Karpas-422 (cell line): ENCODE data around the gene GPX7. TPM values are rescaled to one million over a fixed set of nuclear protein-coding genes. Genes with fewer than 3 reads are reported as not detected.

Experiments used
- DNase-seq: peaks from one replicate; pipeline ENCODE4 v3.0.0-alpha.2; 2015
- H2AFZ ChIP-seq: fragments of 200-600 bp; sonication (generic); 2 replicates; pipeline ENCODE4 v1.6.1; 2014; ENCODE audit warnings: antibody characterized with exemption, low read length, mixed read lengths
- H3K27ac ChIP-seq: fragments of 200-600 bp; sonication (generic); 2 replicates; pipeline ENCODE4 v1.5.1; 2014; ENCODE audit warnings: mild to moderate bottlenecking, low read length, moderate library complexity
- H3K27me3 ChIP-seq: fragments of 200-600 bp; sonication (generic); 2 replicates; pipeline ENCODE4 v1.6.1; 2014; ENCODE audit warnings: low read length, mixed read lengths
- H3K36me3 ChIP-seq: fragments of 200-600 bp; sonication (generic); 2 replicates; pipeline ENCODE4 v1.6.1; 2014; ENCODE audit warnings: low read length, mixed read lengths; ENCODE audit not compliant: insufficient read depth
- H3K4me1 ChIP-seq: fragments of 200-600 bp; sonication (generic); 2 replicates; pipeline ENCODE4 v1.6.1; 2014; ENCODE audit warnings: mild to moderate bottlenecking, low read length, mixed read lengths
- H3K4me2 ChIP-seq: fragments of 200-600 bp; sonication (generic); 2 replicates; pipeline ENCODE4 v1.6.1; 2014; ENCODE audit warnings: low read length, low read depth, mild to moderate bottlenecking; ENCODE audit not compliant: poor library complexity, severe bottlenecking
- H3K4me3 ChIP-seq: fragments of 200-600 bp; sonication (generic); 2 replicates; pipeline ENCODE4 v1.5.1; 2014; ENCODE audit warnings: mild to moderate bottlenecking, antibody characterized with exemption, low read length, mixed read lengths
- H3K79me2 ChIP-seq: fragments of 200-600 bp; sonication (generic); 2 replicates; pipeline ENCODE4 v1.6.1; 2014; ENCODE audit warnings: mild to moderate bottlenecking, low read length, mixed read lengths
- H3K9ac ChIP-seq: fragments of 200-600 bp; sonication (generic); 2 replicates; pipeline ENCODE4 v1.6.0; 2014; ENCODE audit warnings: low read length
- H3K9me2 ChIP-seq: fragments of 200-600 bp; sonication (generic), shearing (Covaris generic); replicated peaks from 2 replicates; pipeline ENCODE4 v1.6.0; 2014; ENCODE audit warnings: mild to moderate bottlenecking, low read length, moderate library complexity; ENCODE audit not compliant: insufficient read depth
- H3K9me3 ChIP-seq: fragments of 300-700, 200-600 bp; sonication (generic); 2 replicates; pipeline ENCODE4 v1.6.1; 2014; ENCODE audit warnings: low read length, mixed read lengths
- H4K20me1 ChIP-seq: fragments of 200-600 bp; sonication (generic); 2 replicates; pipeline ENCODE4 v1.6.1; 2014; ENCODE audit warnings: mild to moderate bottlenecking, antibody characterized with exemption, low read length, low read depth; ENCODE audit not compliant: insufficient read depth
- total RNA-seq: library from RNA; depleted of rRNA; stranded (reverse); fragments of >200 nt; shearing (Covaris generic); gene quantifications from 2 replicates; pipeline ENCODE4 v1.2.3, GENCODE V29; 2014; ENCODE audit warnings: low replicate concordance

Gene GPX7
- total RNA-seq, 1 experiment from 2014 or later, result 90.5 TPM

DNA sequence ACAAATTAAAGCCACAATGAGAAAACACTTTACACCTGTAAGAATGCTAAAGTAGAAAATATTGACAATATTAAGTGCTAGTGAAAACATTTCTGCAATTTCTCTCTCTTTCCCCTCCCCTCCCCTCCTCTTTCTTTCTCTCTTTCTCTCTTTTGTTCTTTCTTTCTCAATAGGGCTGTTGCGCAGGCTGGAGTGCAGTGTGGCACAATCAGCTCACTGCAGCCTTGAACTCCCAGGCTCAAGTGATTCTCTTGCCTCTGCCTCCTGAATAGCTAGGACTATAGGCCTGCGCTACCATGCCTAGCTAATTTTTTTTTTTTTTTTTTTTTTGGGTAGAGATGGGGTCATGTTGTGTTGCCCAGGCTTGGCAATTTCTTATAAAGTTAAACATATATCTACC is 24.9 kb downstream of the GPX7 start:
- Histone ChIP-seq H3K27me3 (no peaks in the 10 kb centered on the region), H3K79me2 (no peaks in the 10 kb centered on the region), H2AFZ (no peak overlapping the region), H3K4me2 (no peak overlapping the region), H3K9me2 (no peaks in the 10 kb centered on the region), H3K27ac (no peak overlapping the region), H3K4me1 (no peaks in the 10 kb centered on the region), H3K9ac (no peak overlapping the region), H3K36me3 (no peaks in the 10 kb centered on the region), H3K9me3 (no peaks in the 10 kb centered on the region), H3K4me3 (no peak overlapping the region), H4K20me1 (no peaks in the 10 kb centered on the region)
- no peak for DNase-seq

DNA sequence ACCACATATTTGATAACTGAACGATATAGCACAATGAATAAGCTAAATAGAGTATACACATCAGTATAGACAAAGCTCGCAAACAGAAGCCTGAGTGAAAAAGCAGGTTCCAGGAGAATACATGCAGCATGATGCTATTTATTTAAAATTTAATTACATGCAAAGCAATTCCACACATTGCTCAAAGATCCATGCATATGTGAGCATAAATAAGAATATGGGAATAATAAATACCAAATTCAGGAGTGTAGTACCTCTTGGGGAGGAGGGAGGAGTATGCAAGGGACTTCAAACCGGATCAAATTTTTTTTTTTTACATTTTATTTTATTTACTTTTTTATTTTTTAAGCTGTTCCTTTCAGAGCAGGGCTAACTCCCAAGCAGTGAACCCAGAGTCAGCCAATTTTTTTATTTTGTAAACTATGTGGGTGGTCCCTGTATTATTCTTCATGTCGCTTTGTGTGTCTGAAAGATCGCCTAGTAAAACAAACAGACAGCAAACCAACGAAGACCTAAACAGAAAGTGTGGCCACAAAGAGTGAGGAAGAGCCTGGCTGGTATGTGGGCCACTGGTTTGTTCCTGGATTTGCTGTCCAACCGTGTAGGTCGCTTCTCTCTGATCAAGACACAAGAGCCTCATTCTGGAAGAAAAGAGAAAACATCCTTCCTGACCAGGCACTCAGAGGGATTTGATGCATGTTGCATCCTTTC is 26.6 kb downstream of the GPX7 start:
- H3K27me3 ChIP-seq, result no peaks in the 10 kb centered on the region
- no peak overlapping the region for H3K9ac ChIP-seq
- no peak overlapping the region for H3K4me2 ChIP-seq
- peaks cover 3% of the 10 kb centered on the region for H3K4me1 ChIP-seq
- no peaks in the 10 kb centered on the region for H3K36me3 ChIP-seq
- no peaks in the 10 kb centered on the region for H3K9me3 ChIP-seq
- H3K27ac ChIP-seq, result no peak overlapping the region
- no peak for DNase-seq
- no peak overlapping the region for H3K4me3 ChIP-seq
- H4K20me1 ChIP-seq, result no peaks in the 10 kb centered on the region
- no peaks in the 10 kb centered on the region for H3K9me2 ChIP-seq
- no peak overlapping the region for H2AFZ ChIP-seq
- H3K79me2 ChIP-seq, result no peaks in the 10 kb centered on the region

DNA sequence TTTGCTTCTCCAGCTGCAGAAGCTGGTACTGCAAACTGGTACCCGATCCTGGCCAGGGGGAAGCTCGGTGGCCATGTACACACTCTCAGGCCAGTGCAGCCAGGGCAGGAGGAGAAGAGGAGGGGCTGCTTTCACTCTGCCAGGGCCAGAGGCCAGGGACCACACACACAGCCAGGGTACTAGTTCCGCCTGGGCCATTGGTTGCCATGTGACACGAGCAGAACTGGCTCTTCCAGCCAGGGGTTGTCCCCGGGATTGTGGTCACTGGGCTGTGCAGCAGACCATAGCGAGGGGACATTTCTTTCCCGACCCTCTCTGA is 27.1 kb downstream of the GPX7 start:
- Histone ChIP-seq H3K4me1 (peaks cover 3% of the 10 kb centered on the region), H3K27ac (no peak overlapping the region), H3K9me2 (no peaks in the 10 kb centered on the region), H3K36me3 (no peaks in the 10 kb centered on the region), H3K4me2 (no peak overlapping the region), H4K20me1 (no peaks in the 10 kb centered on the region), H3K27me3 (no peaks in the 10 kb centered on the region), H2AFZ (no peak overlapping the region), H3K79me2 (no peaks in the 10 kb centered on the region), H3K9ac (no peak overlapping the region), H3K4me3 (no peak overlapping the region), H3K9me3 (no peaks in the 10 kb centered on the region)
- DNase-seq, result no peak

DNA sequence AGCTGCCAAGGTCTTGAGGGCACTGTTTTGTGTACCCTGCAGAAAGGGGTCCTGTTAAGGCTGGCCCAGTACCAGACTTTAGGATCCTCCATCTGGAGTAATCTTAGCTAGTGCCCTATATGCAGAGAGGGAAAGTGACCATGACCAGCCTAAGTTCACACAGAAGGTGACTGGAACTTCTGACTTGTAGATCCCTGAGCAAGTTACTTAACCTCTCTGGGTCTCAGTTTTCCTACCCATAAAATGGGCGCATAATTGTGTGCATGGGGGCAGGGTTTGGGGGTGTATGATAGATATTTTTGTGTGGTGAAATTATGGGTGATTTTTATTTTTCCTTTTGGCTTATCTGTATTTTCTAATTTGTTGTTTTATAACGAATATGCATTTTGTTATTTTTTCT is 27.5 kb downstream of the GPX7 start:
- no peaks in the 10 kb centered on the region for H3K36me3 ChIP-seq
- H3K27ac ChIP-seq, result no peak overlapping the region
- H3K79me2 ChIP-seq, result no peaks in the 10 kb centered on the region
- no peak overlapping the region for H3K9ac ChIP-seq
- H3K9me3 ChIP-seq, result no peaks in the 10 kb centered on the region
- H3K4me3 ChIP-seq, result no peak overlapping the region
- no peak for DNase-seq
- H3K27me3 ChIP-seq, result no peaks in the 10 kb centered on the region
- H4K20me1 ChIP-seq, result no peaks in the 10 kb centered on the region
- H3K9me2 ChIP-seq, result no peaks in the 10 kb centered on the region
- H3K4me2 ChIP-seq, result no peak overlapping the region
- H3K4me1 ChIP-seq, result peaks cover 3% of the 10 kb centered on the region
- no peak overlapping the region for H2AFZ ChIP-seq

DNA sequence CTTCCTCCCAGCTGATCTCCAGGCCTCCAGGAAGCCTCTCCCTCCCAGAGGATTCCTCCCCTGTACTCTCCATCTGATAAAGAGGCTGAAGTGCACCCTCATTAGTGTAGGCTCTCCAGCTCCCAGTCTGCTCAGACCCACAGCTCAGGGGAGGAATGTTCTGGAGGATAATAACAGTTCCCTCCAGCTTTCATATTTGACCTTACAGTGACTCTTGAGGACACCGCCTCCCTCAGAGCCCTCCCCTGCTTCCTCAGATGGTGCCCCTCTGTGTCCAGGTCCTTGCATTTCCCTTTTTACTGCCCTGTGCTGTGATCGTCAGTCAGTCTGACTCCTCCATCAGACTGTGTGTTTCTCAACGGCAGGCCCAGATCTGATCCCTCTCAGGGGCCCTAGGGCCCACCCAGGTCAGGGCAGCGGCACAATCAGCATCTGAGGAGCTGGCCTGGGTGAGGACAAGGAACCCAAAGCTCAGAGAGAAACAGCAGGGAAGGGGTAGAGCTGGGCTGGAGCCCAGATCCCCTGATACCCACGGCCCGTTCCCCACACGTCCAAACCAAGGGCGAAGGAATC is 29.7 kb downstream of the GPX7 start:
- Histone ChIP-seq H3K27ac (no peak overlapping the region), H3K9ac (no peak overlapping the region), H4K20me1 (no peaks in the 10 kb centered on the region), H3K36me3 (no peaks in the 10 kb centered on the region), H3K4me1 (peaks cover 13% of the 10 kb centered on the region), H3K79me2 (no peaks in the 10 kb centered on the region), H3K9me2 (no peaks in the 10 kb centered on the region), H3K4me3 (no peak overlapping the region), H2AFZ (no peak overlapping the region), H3K4me2 (no peak overlapping the region), H3K9me3 (no peaks in the 10 kb centered on the region), H3K27me3 (no peaks in the 10 kb centered on the region)
- DNase-seq, result no peak

DNA sequence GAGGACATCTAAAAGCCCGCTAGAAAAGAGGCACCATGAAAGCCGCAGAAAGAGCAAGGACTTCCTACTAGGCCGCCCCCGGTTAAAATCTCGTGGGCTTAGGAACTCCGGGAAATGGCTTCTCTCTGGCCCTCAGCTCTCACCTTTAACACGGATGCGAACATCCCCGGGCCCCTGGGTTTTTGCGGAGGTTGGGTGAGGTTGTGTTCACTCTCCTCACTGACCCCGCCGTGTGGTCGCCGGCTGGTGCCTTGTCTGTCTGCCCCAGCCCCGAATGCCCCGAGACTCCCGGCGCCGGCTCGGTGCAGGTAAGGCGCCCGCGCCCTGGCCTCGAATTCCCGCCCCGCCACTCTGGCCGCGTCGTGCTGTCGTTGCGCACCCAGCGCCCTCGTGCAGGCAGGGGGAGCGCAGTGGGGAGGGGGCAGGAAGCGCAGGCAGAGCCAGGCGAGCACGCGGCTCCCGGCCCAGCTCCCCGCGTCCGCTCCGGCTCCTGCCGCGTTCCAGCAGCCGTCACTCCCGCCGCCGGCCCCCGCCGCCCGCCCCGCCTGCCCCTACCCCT is 30.6 kb downstream of the GPX7 start, which contains the start of gene SHISAL2A:
Gene SHISAL2A (plus strand): TSS at position 437 of the 559 bp plus-strand sequence. CDS start 326 bp downstream, outside the sequence.
- no peak within 1 kb of the TSS; the same call in 1 of the 2 replicates for H3K4me3 ChIP-seq
- no peaks in the 10 kb centered on the region for H3K9me2 ChIP-seq
- no peaks in the 10 kb centered on the region for H3K9me3 ChIP-seq
- no peaks in the 10 kb centered on the region for H3K27me3 ChIP-seq
- H4K20me1 ChIP-seq, result no peaks in the 10 kb centered on the region
- DNase-seq, result no peak
- H3K27ac ChIP-seq, result no peak within 1 kb of the TSS
- peak within 1 kb of the TSS; percentile 7 for H3K4me2 ChIP-seq
- H3K36me3 ChIP-seq, result no peaks in the 10 kb centered on the region
- H3K9ac ChIP-seq, result no peak within 1 kb of the TSS
- H2AFZ ChIP-seq, result no peak within 1 kb of the TSS
- peaks cover 23% of the 10 kb centered on the region for H3K4me1 ChIP-seq
- H3K79me2 ChIP-seq, result no peaks in the 10 kb centered on the region

DNA sequence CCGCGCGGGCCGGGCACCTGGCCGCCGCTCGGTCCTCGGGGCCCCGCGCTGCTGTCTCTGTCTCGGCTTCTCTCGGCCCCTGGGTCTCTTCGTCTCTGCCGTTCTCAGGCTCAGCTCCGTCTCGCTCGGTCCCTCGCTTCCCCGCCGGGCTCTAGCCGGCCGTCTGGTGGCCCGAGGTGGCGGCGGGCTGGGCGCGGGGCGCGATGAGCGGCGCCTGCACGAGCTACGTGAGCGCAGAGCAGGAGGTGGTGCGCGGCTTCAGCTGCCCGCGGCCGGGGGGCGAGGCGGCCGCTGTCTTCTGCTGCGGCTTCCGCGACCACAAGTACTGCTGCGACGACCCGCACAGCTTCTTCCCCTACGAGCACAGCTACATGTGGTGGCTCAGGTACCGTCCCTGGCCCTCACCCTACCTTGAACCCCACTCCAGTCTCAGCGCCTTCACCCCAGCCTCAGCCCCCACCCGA is 31.2 kb downstream of the GPX7 start:
- peak overlapping the region; percentile 7 for H3K4me2 ChIP-seq

DNA sequence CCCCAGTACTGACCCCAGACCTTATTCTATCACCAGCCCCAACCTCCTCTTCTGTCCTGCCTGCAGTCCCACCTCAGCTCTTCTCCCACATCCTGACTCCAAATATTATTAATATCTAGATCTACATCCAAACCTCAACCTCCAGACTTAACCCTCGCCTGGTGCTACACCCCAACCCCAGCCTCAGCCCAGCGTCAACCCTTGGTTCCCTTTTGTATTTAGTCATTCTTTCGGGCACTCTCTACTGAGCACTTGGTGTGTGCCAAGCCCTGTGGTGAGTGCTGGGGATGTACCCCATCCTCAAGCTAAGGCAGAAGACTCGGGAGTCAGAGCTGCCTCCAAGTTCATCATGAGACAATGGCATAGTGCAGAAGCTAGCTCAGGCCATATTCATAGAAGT is 31.9 kb downstream of the GPX7 start:
- Histone ChIP-seq H3K36me3 (no peaks in the 10 kb centered on the region), H3K9me3 (no peaks in the 10 kb centered on the region), H3K4me3 (no peak overlapping the region), H3K4me2 (no peak overlapping the region), H4K20me1 (no peaks in the 10 kb centered on the region), H3K27ac (no peak overlapping the region), H3K4me1 (peaks cover 28% of the 10 kb centered on the region), H3K79me2 (no peaks in the 10 kb centered on the region), H3K9me2 (no peaks in the 10 kb centered on the region), H2AFZ (no peak overlapping the region), H3K27me3 (no peaks in the 10 kb centered on the region), H3K9ac (no peak overlapping the region)
- no peak for DNase-seq

More for the DNA sequence above, 31.2 kb downstream of the GPX7 start:
- H3K79me2 ChIP-seq, result no peaks in the 10 kb centered on the region
- H3K4me1 ChIP-seq, result peaks cover 28% of the 10 kb centered on the region
- no peaks in the 10 kb centered on the region for H4K20me1 ChIP-seq
- no peak overlapping the region for H3K9ac ChIP-seq
- no peak for DNase-seq
- H3K27ac ChIP-seq, result no peak overlapping the region
- H3K9me2 ChIP-seq, result no peaks in the 10 kb centered on the region
- no peaks in the 10 kb centered on the region for H3K36me3 ChIP-seq
- H2AFZ ChIP-seq, result no peak overlapping the region
- no peaks in the 10 kb centered on the region for H3K9me3 ChIP-seq
- no peak overlapping the region for H3K4me3 ChIP-seq
- H3K27me3 ChIP-seq, result no peaks in the 10 kb centered on the region
